Endothelial cell of umbilical vein (primary cell): Measurements from ENCODE around the gene CLN3. TPM values are rescaled to one million over a fixed set of nuclear protein-coding genes. Genes with fewer than 3 reads are reported as not detected.
A peak's percentile ranks its signal among the peaks of the same experiment; 100 is the strongest.

Experiments used
- BruUV-seq: library from RNA; stranded (reverse); fragments of 400-500 nt; replicated peaks from 2 replicates; lab custom pipeline; 2021; lab: Mats Ljungman, UMichigan
- CTCF ChIA-PET: fragments of 300-600, 350-600 bp; sonication (Branson Sonifier 250); formaldehyde crosslinking; loops from one replicate; lab custom pipeline; 2021; ENCODE audit warnings: antibody characterized with exemption, inconsistent platforms; lab: Charles Lee
- POLR2A ChIA-PET: fragments of 300-600, 350-600 bp; sonication (Branson Sonifier 250); formaldehyde crosslinking; loops from one replicate; lab custom pipeline; 2021; ENCODE audit warnings: antibody characterized with exemption, inconsistent platforms; lab: Charles Lee
- DNase-seq: peaks from one replicate; pipeline ENCODE4 v3.0.0-alpha.2; 2011; ENCODE audit warnings: low read depth, low spot score
- FAIRE-seq: peaks from 2 replicates; lab custom pipeline; 2011; peaks lifted over from hg19 to GRCh38; lab: Jason Lieb, UNC
- H2AFZ ChIP-seq: 2 replicates; pipeline ENCODE4 v1.6.0; 2012; ENCODE audit warnings: low read depth, low read length, control low read depth, inconsistent platforms
- H3K27ac ChIP-seq: 2 replicates; pipeline ENCODE4 v1.5.1; 2011; ENCODE audit warnings: low read depth, mild to moderate bottlenecking, control low read depth, low read length, moderate library complexity; ENCODE audit not compliant: insufficient read depth
- H3K27me3 ChIP-seq, 2 experiments: 2 replicates each; pipeline versions ENCODE4 v1.6.0 to v1.6.1; 2011; ENCODE audit warnings: low read length in 2 of 2, mixed read lengths in 1 of 2; ENCODE audit not compliant: control insufficient read depth in 2 of 2, insufficient read depth in 2 of 2
- H3K36me3 ChIP-seq, 2 experiments: 2 replicates in 1 of 2; 3 replicates in 1 of 2; pipeline ENCODE4 v1.5.1; 2011; ENCODE audit warnings: low read length in 2 of 2, mild to moderate bottlenecking in 1 of 2, moderate library complexity in 1 of 2; ENCODE audit not compliant: control insufficient read depth in 2 of 2, insufficient read depth in 2 of 2; ENCODE audit errors: extremely low read depth in 1 of 2
- H3K4me1 ChIP-seq: 3 replicates; pipeline ENCODE4 v1.5.1; 2011; ENCODE audit warnings: mild to moderate bottlenecking, low read length; ENCODE audit not compliant: control insufficient read depth, insufficient read depth; ENCODE audit errors: extremely low read depth
- H3K4me2 ChIP-seq: 2 replicates; pipeline ENCODE4 v1.6.1; 2011; ENCODE audit warnings: low read length, control low read depth, mixed read lengths; ENCODE audit not compliant: insufficient read depth
- H3K4me3 ChIP-seq, 3 experiments: fragments of 200-600 bp in 1 of 3; sonication (generic), shearing (Covaris generic) in 1 of 3; replicated peaks in 1 of 3; 2 replicates each; pipeline ENCODE4 v1.5.1; 2011 to 2016; ENCODE audit warnings: control low read depth in 3 of 3, low read length in 3 of 3, mild to moderate bottlenecking in 2 of 3, inconsistent platforms in 1 of 3, low read depth in 1 of 3, moderate library complexity in 1 of 3; ENCODE audit not compliant: insufficient read depth in 1 of 3
- H3K79me2 ChIP-seq: 2 replicates; pipeline ENCODE4 v1.6.0; 2012; ENCODE audit warnings: low read length, inconsistent platforms; ENCODE audit not compliant: control insufficient read depth, insufficient read depth
- H3K9ac ChIP-seq: replicated peaks from 2 replicates; pipeline ENCODE3; 2011; ENCODE audit warnings: low read length, control low read depth; ENCODE audit not compliant: insufficient read depth; ENCODE audit errors: extremely low read depth
- H3K9me1 ChIP-seq: replicated peaks from 3 replicates; pipeline ENCODE4 v1.6.0; 2011; ENCODE audit warnings: mild to moderate bottlenecking, low read length; ENCODE audit not compliant: control insufficient read depth, insufficient read depth; ENCODE audit errors: extremely low read depth
- H3K9me3 ChIP-seq: replicated peaks from 2 replicates; pipeline ENCODE4 v1.5.1; 2012; ENCODE audit warnings: low read length, inconsistent platforms; ENCODE audit not compliant: control insufficient read depth, insufficient read depth
- H4K20me1 ChIP-seq: replicated peaks from 2 replicates; pipeline ENCODE3; 2011; ENCODE audit warnings: mild to moderate bottlenecking, low read length; ENCODE audit not compliant: control insufficient read depth, insufficient read depth; ENCODE audit errors: extremely low read depth
- CTCF ChIP-seq, 2 donors: IDR thresholded peaks; 1 replicate in 1 of 2; 2 replicates in 1 of 2; pipeline ENCODE4 v1.5.1; 2011; ENCODE audit warnings: low read length in 2 of 2, mild to moderate bottlenecking in 2 of 2, moderate library complexity in 2 of 2, control low read depth in 1 of 2, inconsistent platforms in 1 of 2, low read depth in 1 of 2; ENCODE audit not compliant: insufficient read depth in 1 of 2; ENCODE audit errors: extremely low read depth in 1 of 2
- EZH2 ChIP-seq: IDR thresholded peaks from 2 replicates; pipeline ENCODE4 v1.6.1; 2012; ENCODE audit warnings: borderline replicate concordance, low read depth, mild to moderate bottlenecking, moderate library complexity, low read length, inconsistent platforms; ENCODE audit not compliant: severe bottlenecking
- FOS ChIP-seq: IDR thresholded peaks from 2 replicates; pipeline ENCODE4 v1.6.1; 2011; ENCODE audit warnings: mild to moderate bottlenecking, low read length, moderate library complexity, borderline replicate concordance; ENCODE audit not compliant: insufficient read depth
- GATA2 ChIP-seq: IDR thresholded peaks from 2 replicates; pipeline ENCODE4 v1.7.0; 2011; ENCODE audit warnings: low read depth, mild to moderate bottlenecking, moderate library complexity, mixed read lengths, low read length; ENCODE audit not compliant: insufficient read length, insufficient read depth
- JUN ChIP-seq: IDR thresholded peaks from 2 replicates; pipeline ENCODE4 v1.6.1; 2011; ENCODE audit warnings: borderline replicate concordance, low read depth; ENCODE audit not compliant: insufficient read length, insufficient read depth
- MAX ChIP-seq: IDR thresholded peaks from 2 replicates; pipeline ENCODE4 v1.6.1; 2011; ENCODE audit not compliant: insufficient read depth, insufficient read length
- MYC ChIP-seq: IDR thresholded peaks from one replicate; pipeline ENCODE4 v1.6.1; 2011; ENCODE audit warnings: mild to moderate bottlenecking, low read depth, low read length
- POLR2A ChIP-seq: IDR thresholded peaks from 2 replicates; pipeline ENCODE4 v1.6.1; 2012; ENCODE audit warnings: low read depth, mild to moderate bottlenecking, control low read depth, low read length
- POLR2AphosphoS5 ChIP-seq: IDR thresholded peaks from 2 replicates; pipeline ENCODE4 v1.6.1; 2012; ENCODE audit warnings: low read depth, mild to moderate bottlenecking, control low read depth, low read length, moderate library complexity; ENCODE audit not compliant: insufficient read depth
- dilution Hi-C: fragments of 300-500 bp; cut with MboI; formaldehyde crosslinking; loops from one replicate; pipeline ENCODE4 v1.15.0; 2019; ENCODE audit warnings: low sequenced_read_pairs; ENCODE audit not compliant: extremely low pct_ligation_motif_present
- intact Hi-C: fragments of 100-400 bp; cut with micrococcal nuclease; formaldehyde crosslinking; loops from one replicate; pipeline ENCODE4 v1.10.0; 2022
- polyA plus RNA-seq, 4 experiments: library from polyadenylated mRNA; depleted of rRNA in 3 of 4; stranded (reverse) in 3 of 4; unstranded in 1 of 4; fragments of >200 nt; gene quantifications; 2 replicates each; pipeline versions ENCODE4 v1.2.1 to v1.2.3, GENCODE V29; 2011 to 2012; ENCODE audit warnings: missing spikeins in 1 of 4
- total RNA-seq: library from RNA; stranded (reverse); gene quantifications from 2 replicates; pipeline ENCODE4 v1.2.3, GENCODE V29; 2021

The CLN3 gene
- total and polyA plus RNA-seq, 2 donors (not counting 3 experiments of a cell fraction or from before 2014, with no cell fraction given), result 40.2 to 76.1 TPM

- no TSS peak for BruUV-seq
- POLR2A ChIA-PET, result interaction anchor here (0.7 kb wide), 1 partner anchor 18 kb away, joined by 6 read pairs; no protein-coding TSS in a partner anchor
Measured at GRCh38 chr16:28492511-28492910, 637 bp upstream of the CLN3 start.

More at GRCh38 chr16:28492511-28492910, 637 bp upstream of the CLN3 start:
- H3K4me3 ChIP-seq, result peak overlapping the region in 1 of 3 experiments; percentile 73
- H3K36me3 ChIP-seq, result peaks cover 0 to 6% of the 10 kb centered on the region in 2 experiments
- DNase-seq (no peak), FAIRE-seq (no peak)
- CTCF ChIA-PET, result interaction anchor here (0.7 to 1.1 kb wide), 2 partner anchors 11 to 95 kb away, joined by 3 to 4 read pairs; no protein-coding TSS in a partner anchor
- no peaks in the 10 kb centered on the region for H3K9me1 ChIP-seq
- peak overlapping the region; percentile 88 for H3K9ac ChIP-seq
- H3K9me3 ChIP-seq, result no peaks in the 10 kb centered on the region
- peak overlapping the region; percentile 16 for H3K4me2 ChIP-seq
- no peaks in the 10 kb centered on the region for H3K27me3 ChIP-seq
- peaks cover 2% of the 10 kb centered on the region for H3K4me1 ChIP-seq
- TF ChIP-seq POLR2A, result no peak
- TF ChIP-seq EZH2, result no peak
- TF ChIP-seq FOS, result no peak
- TF ChIP-seq CTCF (IDR thresholded peaks at IDR 0.05; ENCODE audit: extremely low read depth in 1 of 2, insufficient read depth in 1 of 2, low read depth in 1 of 2, low read length in 2 of 2), result no peak
- no peak for TF ChIP-seq GATA2
- TF ChIP-seq MAX, result no peak
- no peak for TF ChIP-seq MYC
- TF ChIP-seq POLR2AphosphoS5, result no peak
- TF ChIP-seq JUN, result no peak
- dilution Hi-C loops (no loop called here), intact Hi-C loops (loop anchor here (1.0 kb wide), 1 partner anchor 61 kb away; the partner anchor contains the start of gene SGF29)
- H4K20me1 ChIP-seq, result no peaks in the 10 kb centered on the region
- H3K27ac ChIP-seq, result no peak overlapping the region
- H3K79me2 ChIP-seq, result peaks cover 3% of the 10 kb centered on the region
- H2AFZ ChIP-seq, result peak overlapping the region; percentile 95
